B cell (primary cell): Measurements from ENCODE around the gene ARNT2. TPM values are rescaled to one million over a fixed set of nuclear protein-coding genes. Genes with fewer than 3 reads are reported as not detected.

Experiments
- polyA plus RNA-seq: library from polyadenylated mRNA; depleted of rRNA; stranded (reverse); fragments of >200 nt; gene quantifications from 2 replicates; pipeline ENCODE4 v1.2.3, GENCODE V29; 2012
- total RNA-seq, 2 donors: library from RNA; stranded (reverse); fragments of 120-200 nt in 1 of 2; gene quantifications; 1 replicate in 1 of 2; 2 replicates in 1 of 2; pipeline versions ENCODE4 v1.2.3 to v1.2.4, GENCODE V29; 2013 to 2022

The ARNT2 gene
- total and polyA plus RNA-seq, 2 donors (not counting 1 experiment from before 2014, with no cell fraction given): not detected

Other genes starting within 250 kb of the ARNT2 start
- not detected in 2 replicates for gene CTXND1, start 152.2 kb upstream of the ARNT2 start, total RNA-seq
- gene CTXND1, start 152.2 kb upstream of the ARNT2 start, polyA plus RNA-seq: not detected in 2 replicates